Body of pancreas (tissue), 4 donors: ENCODE data around the gene STK39.
A peak's percentile ranks its signal among the peaks of the same experiment; 100 is the strongest.

Source experiments
- POLR2A ChIP-seq, 3 donors: fragments of 450-650 bp; IDR thresholded peaks; one replicate each; pipeline ENCODE4 v1.6.1; 2016; ENCODE audit warnings: antibody characterized with exemption in 3 of 3, mild to moderate bottlenecking in 2 of 3
- TF ChIP-seq, protein P1 (sequence below), 7 experiments: fragments of 450-650 bp in 4 of 7; fragments of 200-600 bp in 3 of 7; sonication (generic) in 3 of 7; IDR thresholded peaks; one replicate each; pipeline ENCODE4 v1.5.1; 2016 to 2019; ENCODE audit warnings: antibody characterized with exemption in 7 of 7

DNA sequence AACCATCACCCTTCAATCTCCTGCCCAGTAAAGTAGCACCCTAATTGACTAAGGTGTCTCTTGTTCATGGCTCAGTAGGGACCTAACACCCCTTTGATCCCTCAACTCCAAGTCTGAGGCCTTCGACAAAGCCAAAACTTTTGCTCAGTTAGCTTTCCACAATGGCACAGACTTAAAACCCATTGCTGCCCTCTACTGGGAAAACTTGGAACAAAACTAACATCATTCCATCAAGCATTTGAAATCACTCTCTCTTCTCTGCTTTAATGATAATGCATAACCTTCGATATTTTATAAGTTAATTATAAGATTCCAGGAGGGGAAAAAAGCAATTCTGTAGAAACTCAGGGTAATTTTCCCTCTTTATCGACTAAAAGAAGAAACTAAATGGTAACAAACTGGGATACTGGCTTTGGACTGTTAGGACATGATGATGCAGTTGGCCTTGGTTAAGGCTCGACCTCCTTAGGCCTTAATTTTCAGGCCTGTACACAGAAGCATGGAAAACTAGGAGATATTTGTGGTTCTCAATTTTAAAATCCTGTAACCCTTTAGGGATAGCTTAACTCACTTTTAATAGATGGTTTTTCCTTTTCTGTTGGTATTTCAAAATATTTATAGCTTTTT lies 127.8 kb downstream of the STK39 start:
- TF ChIP-seq, protein P1, sequence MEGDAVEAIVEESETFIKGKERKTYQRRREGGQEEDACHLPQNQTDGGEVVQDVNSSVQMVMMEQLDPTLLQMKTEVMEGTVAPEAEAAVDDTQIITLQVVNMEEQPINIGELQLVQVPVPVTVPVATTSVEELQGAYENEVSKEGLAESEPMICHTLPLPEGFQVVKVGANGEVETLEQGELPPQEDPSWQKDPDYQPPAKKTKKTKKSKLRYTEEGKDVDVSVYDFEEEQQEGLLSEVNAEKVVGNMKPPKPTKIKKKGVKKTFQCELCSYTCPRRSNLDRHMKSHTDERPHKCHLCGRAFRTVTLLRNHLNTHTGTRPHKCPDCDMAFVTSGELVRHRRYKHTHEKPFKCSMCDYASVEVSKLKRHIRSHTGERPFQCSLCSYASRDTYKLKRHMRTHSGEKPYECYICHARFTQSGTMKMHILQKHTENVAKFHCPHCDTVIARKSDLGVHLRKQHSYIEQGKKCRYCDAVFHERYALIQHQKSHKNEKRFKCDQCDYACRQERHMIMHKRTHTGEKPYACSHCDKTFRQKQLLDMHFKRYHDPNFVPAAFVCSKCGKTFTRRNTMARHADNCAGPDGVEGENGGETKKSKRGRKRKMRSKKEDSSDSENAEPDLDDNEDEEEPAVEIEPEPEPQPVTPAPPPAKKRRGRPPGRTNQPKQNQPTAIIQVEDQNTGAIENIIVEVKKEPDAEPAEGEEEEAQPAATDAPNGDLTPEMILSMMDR (IDR thresholded peaks at IDR 0.05), result peak; percentile 5 to 64 (median 48)
- TF ChIP-seq POLR2A (IDR thresholded peaks at IDR 0.05), result no peak
